Measurements from ENCODE around the gene RPUSD1.

The RPUSD1 gene

DNA sequence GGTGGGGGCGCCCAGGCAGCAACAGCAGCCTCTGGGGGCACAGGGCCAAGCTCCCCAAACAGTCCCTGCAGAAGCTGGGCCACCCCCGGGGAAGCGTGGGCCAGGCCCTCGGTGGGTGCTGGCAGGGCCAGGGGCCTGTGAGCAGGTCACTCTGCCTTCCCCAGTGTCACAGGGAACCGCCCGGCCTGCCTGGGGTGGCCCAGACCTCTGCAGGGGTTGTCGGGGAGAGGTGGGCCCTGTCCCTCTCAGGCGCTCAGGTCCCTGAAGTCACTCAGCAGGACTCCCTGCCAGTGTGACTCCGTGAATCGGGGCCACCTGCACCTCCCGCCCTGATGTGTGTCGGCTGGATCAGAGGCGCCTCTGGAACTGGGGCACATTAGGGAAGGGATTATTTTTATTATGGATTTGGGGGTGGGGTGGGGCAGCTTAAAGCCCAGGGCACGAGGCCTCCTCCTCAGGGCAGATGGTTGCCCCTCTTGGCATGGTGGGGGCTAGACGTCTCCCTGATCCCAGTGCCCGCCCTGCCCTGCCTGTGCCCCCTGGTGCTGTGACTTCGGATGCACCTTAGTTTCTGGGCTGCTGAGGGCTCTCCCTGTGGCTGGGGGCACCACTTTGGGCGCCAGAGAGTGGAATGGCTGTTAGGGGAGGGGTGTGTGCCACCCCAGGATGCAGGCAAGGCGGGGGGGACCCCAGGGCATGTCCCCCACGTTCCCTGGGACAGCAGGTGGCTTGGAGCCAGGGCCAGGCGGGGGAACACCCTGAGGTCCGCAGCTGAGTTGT lies 13.6 kb upstream of the RPUSD1 start:
- no peak for TF ChIP-seq JUND (IDR thresholded peaks at IDR 0.05; ENCODE audit: low read depth)
- in situ Hi-C loops (cut with HindIII; ENCODE audit: low pct_unique_long_range_greater_than_20kb, low sequenced_read_pairs): no loop called here
- no peak for DNase-seq (ENCODE audit: low read depth in 1 of 2, low spot score in 1 of 2)

DNA sequence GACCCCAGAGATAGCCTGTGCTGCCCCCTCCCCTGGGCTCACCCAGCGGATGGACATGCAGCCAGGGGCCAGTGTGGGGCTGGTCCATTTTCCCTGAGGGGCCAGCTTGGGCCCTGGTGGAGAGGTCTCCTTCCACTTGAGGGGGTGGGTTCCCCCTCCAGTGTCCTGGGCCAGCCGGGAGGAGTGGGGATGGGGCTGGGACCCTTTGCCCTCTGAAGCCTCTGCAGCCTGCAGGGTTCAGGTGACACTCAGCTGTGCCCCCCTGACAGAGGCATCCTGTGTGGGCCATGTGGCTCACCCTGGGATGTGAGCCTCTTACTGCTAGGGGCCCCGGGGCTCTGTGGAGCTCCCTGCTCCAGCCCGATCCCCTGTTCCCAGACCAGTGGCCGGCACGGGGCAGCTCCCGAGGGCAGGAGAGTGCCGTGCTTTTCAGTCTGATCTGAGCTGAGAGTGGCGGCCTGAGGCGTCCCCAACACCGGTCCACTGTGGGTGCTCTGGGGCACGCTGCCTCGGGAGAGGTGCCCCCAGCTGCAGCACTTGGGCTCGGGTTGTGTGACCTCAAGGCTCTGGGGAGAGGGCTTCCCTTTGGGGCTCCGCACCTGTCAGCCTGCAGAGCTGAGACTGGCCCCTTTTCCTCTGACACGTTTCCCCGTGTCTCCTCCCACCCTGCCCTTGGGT lies 12.8 kb upstream of the RPUSD1 start:
- TF ChIP-seq JUND (IDR thresholded peaks at IDR 0.05; ENCODE audit: low read depth): no peak
- no peak for DNase-seq (ENCODE audit: low read depth in 1 of 2, low spot score in 1 of 2)
- in situ Hi-C loops (cut with HindIII; ENCODE audit: low pct_unique_long_range_greater_than_20kb, low sequenced_read_pairs): no loop called here

DNA sequence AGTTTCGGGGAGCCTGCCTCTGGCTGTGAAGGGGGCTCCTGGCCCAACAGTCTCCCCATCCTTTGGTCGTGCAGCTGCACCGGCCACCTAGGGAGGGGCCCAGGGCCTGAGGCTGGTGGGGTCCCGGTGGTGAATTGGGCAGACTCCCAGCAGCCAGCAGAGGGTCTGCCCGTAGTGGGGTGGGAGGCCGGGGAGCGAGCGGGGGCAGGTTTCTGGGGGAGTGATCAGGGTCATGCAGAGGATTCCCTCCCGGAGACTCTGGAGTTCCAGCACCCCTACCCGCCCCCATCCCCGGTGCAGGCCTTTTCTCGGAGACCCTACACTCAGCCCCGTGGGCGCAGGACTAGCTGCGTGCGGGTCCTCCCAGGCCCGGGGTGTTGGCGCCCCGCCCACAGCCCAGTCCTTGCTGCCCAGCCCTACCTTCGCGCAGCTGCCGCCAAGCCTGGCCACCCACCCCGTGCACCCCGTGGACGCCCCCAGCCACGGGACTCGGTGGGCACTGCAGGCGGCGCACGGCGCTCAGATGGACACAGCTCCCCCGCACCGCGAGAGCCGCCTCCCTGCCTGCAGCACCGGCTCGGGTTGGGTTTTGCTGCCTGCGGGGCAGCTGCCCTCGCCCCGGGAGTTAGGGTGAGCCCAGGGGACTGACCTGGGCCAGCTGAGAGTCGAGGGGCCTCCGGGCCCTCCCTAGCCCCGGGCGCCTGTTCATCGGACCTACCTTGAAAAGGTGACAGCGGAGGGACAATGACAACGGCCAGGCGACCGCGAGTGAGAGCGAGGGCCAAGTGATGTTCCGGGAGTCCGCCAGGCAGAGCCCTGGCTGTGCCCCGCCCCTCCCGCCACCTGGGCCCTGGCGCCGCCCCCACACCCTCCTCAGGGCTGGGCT lies 12.0 kb upstream of the RPUSD1 start, which contains the start of gene GNG13:
Gene GNG13, minus strand, starts transcription at position 787 of the 886 bp plus-strand sequence. CDS start 1,657 bp downstream, outside the sequence.
- no peak for TF ChIP-seq JUND (IDR thresholded peaks at IDR 0.05; ENCODE audit: low read depth)
- in situ Hi-C loops (cut with HindIII; ENCODE audit: low pct_unique_long_range_greater_than_20kb, low sequenced_read_pairs): no loop called here
- DNase-seq (ENCODE audit: low read depth in 1 of 2, low spot score in 1 of 2): no peak

GRCh38 chr16:799111-799947 lies 11.1 kb upstream of the RPUSD1 start:
- DNase-seq (ENCODE audit: low read depth in 1 of 2, low spot score in 1 of 2): no peak
- TF ChIP-seq JUND (IDR thresholded peaks at IDR 0.05; ENCODE audit: low read depth): no peak
- in situ Hi-C loops (cut with HindIII; ENCODE audit: low pct_unique_long_range_greater_than_20kb, low sequenced_read_pairs): no loop called here

GRCh38 chr16:798666-799065 lies 10.5 kb upstream of the RPUSD1 start:
- in situ Hi-C loops (cut with HindIII; ENCODE audit: low pct_unique_long_range_greater_than_20kb, low sequenced_read_pairs): no loop called here
- DNase-seq (ENCODE audit: low read depth in 1 of 2, low spot score in 1 of 2): no peak
- TF ChIP-seq JUND (IDR thresholded peaks at IDR 0.05; ENCODE audit: low read depth): no peak

DNA sequence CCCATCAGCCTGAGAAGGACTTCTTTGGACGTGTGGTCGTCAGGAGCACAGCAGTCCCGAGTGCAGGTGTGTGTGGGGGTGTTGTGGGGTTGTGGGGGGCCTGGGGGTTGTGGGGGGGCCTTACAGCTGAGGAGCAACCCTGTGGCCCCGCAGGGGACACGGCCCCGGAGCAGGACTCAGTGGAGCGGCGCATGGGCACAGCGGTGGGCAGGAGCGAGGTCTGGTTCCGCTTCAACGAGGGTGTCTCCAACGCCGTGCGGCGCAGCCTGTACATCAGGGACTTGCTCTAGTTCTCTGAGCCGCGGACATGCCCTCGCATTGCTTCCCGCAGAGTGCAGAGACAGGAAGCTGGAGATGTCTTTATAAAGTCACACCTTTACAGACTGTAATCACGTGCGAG lies 9.5 kb upstream of the RPUSD1 start:
- DNase-seq (ENCODE audit: low read depth in 1 of 2, low spot score in 1 of 2): no peak
- no peak for TF ChIP-seq JUND (IDR thresholded peaks at IDR 0.05; ENCODE audit: low read depth)
- in situ Hi-C loops (cut with HindIII; ENCODE audit: low pct_unique_long_range_greater_than_20kb, low sequenced_read_pairs): no loop called here

- DNase-seq (ENCODE audit: low read depth in 1 of 2, low spot score in 1 of 2): peak in 1 of 2 experiments; percentile 83
- in situ Hi-C loops (cut with HindIII; ENCODE audit: low pct_unique_long_range_greater_than_20kb, low sequenced_read_pairs): no loop called here
- no peak for TF ChIP-seq JUND (IDR thresholded peaks at IDR 0.05; ENCODE audit: low read depth)
Observed at GRCh38 chr16:797120-797420, 8.9 kb upstream of the RPUSD1 start.

- in situ Hi-C loops (cut with HindIII; ENCODE audit: low pct_unique_long_range_greater_than_20kb, low sequenced_read_pairs): no loop called here
- no peak for DNase-seq (ENCODE audit: low read depth in 1 of 2, low spot score in 1 of 2)
- no peak for TF ChIP-seq JUND (IDR thresholded peaks at IDR 0.05; ENCODE audit: low read depth)
Observed at GRCh38 chr16:796296-797119, 8.3 kb upstream of the RPUSD1 start.

DNA sequence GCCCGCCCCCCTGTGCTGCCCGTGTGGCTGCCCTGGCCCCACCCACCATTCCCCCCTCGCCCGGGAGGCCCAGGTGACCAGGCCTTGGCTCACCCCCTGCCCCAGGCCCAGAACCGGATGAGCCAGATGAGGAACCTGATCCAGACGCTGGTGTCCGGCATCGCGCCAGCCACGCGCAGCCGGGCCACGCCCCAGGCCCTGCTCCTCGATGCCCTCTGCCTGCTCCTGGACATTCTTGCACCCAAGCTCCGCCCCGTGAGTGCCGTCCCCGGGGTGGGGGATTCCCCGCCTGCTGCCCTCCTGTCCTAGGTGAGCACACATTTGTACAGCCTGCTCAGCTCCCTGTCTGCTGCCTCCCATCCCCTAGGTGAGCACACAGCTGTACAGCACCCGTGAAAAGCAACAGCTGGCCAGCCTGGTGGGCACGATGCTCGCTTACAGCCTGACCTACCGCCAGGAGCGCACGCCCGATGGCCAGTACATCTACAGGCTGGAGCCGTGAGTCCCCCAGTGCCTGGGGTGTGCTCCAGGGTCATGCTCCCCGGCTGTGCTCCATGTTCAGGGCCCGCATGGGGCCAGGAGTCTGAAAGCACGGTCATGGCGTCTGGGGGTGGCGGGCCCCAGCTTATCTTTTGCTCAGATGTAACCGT lies 7.5 kb upstream of the RPUSD1 start:
- in situ Hi-C loops (cut with HindIII; ENCODE audit: low pct_unique_long_range_greater_than_20kb, low sequenced_read_pairs): no loop called here
- DNase-seq (ENCODE audit: low read depth in 1 of 2, low spot score in 1 of 2): peak; percentile 65 to 91
- TF ChIP-seq JUND (IDR thresholded peaks at IDR 0.05; ENCODE audit: low read depth): no peak

DNA sequence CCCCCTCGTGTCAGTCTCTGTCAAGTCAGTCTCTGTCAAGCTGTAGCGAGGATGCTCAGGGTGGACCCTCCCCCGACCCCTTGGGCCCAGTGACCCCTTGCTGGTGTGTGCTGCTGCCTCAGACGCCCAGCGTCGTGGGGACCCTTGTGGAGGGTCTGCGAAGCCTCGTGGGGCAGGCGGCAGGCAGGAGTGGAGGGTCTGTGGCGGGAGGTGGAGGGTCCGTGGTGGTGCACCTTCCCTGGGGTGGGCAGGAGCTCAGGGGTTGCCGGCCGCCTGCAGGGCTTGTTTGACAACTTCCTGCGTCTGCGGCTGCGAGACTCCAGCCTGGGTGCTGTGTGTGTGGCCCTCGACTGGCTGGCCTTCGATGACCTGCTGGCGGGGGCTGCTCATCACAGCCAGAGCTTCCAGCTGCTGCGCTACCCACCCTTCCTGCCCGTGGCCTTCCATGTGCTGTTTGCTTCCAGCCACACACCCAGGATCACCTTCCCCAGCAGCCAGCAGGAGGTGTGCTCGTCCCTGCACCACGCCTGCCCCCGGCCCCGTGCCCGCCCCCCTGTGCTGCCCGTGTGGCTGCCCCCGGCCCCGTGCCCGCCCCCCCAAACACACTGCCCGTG lies 6.8 kb upstream of the RPUSD1 start:
- in situ Hi-C loops (cut with HindIII; ENCODE audit: low pct_unique_long_range_greater_than_20kb, low sequenced_read_pairs): no loop called here
- TF ChIP-seq JUND (IDR thresholded peaks at IDR 0.05; ENCODE audit: low read depth): no peak
- DNase-seq (ENCODE audit: low read depth in 1 of 2, low spot score in 1 of 2): no peak

Measured in T47D (cell line).